SH-SY5Y (cell line): ENCODE data around the gene FAM151A.

Source experiments
- GATA2 ChIP-seq: IDR thresholded peaks from 2 replicates; pipeline ENCODE4 v1.6.1; 2011; ENCODE audit warnings: mild to moderate bottlenecking, low read depth, low read length
- GATA3 ChIP-seq: IDR thresholded peaks from 2 replicates; pipeline ENCODE4 v1.6.1; 2011; ENCODE audit warnings: low read depth, mild to moderate bottlenecking, low read length, moderate library complexity

GRCh38 chr1:54666333-54666732 is 43.0 kb upstream of the FAM151A start:
- TF ChIP-seq GATA3: no peak
- TF ChIP-seq GATA2: no peak
